ENCODE results near the gene ABHD14A.
"Not testable (repeated sequence)": the region's sequence is repeated elsewhere in the genome, so short reads cannot be mapped to it uniquely, and the experiment has no call there.

Gene ABHD14A

DNA sequence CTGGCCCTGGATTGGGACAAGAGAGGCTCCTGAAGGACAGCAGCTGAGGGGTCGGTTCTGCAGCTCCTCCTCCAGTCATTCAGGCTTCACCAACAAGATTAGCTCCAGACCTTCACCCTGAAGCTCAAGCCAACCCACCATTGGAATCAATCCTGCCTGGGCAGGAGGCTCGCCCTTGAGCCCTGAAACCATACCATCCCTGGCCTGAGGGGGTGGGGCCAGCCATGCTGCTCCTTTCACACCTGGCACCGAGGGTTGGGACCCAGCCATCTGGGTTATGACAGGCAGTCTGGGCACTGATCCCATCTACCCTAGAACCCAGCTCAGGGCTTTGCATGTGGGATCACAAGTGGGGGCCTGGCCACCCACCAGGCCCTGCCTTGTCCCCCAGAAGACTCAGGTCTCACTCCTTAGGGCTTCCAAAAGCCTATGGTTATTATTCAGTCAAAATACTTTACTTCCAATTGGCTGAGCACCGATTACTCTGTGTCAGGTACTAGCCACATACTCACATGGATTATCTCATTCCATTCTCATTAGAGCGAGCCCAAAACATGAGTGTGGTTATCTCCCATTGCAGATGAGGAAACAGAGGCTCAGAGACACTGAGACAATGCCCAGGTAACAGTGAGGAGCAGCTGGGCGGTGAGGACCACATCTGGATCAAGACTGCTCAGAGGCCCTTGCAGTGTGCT lies 4.1 kb upstream of the ABHD14A start:
- no peak for DNase-seq (ENCODE audit: low read depth in 2 of 2)

GRCh38 chr3:51971350-51971749 lies 3.5 kb upstream of the ABHD14A start:
- DNase-seq (ENCODE audit: low read depth in 2 of 2): no peak

DNA sequence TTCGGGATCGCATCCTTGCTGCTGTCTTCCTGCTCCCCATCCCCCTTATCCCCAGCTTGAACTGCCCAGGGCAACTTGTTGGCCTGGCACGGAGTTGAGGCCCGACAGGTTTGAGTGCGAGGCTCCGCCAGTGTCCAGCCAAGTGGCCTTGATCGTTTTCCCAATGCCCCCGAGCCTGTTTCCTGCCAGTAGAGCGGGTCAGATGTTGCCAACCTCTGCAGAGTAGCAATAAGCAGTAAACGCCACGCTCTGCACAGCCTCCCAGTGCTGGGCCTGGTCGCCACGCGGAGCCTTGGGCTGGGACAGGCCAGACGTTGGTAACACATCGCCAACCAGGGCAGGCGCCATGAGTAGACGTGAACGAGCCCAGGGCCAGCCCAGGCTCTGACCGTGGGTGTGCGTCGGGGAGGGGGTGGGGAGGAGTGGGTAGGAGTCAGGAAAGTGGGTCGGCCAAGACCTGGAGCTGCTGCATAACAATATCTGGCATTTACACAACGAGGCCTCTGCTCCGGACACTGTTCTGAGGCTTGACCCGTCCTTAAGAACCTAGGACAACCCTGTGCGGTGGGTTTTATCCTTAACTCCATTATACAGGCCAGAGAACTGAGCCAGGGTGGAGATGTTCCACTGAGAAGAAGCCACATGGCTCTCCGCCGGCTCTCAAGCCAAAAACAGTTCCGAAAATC lies 444 bp upstream of the ABHD14A start:
- DNase-seq (ENCODE audit: low read depth in 2 of 2): no peak

GRCh38 chr3:51975852-51976549 lies 1.1 kb downstream of the ABHD14A start:
- DNase-seq (ENCODE audit: low read depth in 2 of 2): no peak

DNA sequence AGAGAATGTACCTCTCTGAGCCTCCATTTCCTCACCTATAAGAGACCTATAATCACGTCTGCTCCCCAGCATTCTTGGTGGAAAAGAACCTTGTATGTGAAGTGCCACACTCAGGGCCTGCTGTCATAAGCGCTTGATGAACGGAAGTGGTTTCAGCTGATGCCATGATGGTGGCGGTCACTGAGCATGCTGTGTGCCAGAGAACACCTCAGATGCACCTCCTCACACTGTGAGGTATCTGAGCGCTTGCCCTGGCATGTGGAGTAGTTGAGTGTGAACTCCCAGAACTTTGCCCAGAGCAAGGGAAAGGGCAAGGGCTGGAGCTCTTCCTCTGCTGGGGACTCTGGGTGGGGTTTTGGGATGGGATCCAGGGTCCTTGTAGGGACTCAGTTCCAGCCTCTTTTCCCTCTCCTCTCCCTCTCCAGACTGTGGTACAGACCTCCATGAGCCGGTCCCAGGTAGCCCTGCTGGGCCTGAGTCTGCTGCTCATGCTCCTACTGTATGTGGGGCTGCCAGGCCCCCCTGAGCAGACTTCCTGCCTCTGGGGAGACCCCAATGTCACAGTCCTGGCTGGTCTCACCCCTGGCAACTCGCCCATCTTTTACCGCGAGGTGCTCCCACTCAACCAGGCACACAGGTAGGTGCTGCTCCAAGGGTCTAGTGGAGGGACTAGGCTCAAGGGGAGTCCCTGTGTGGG lies 2.7 kb downstream of the ABHD14A start:
- no peak for DNase-seq (ENCODE audit: low read depth in 2 of 2)

- no peak for DNase-seq (ENCODE audit: low read depth in 2 of 2)
Measured at GRCh38 chr3:51978143-51978502, 3.3 kb downstream of the ABHD14A start.

GRCh38 chr3:51980253-51980652 lies 5.4 kb downstream of the ABHD14A start:
- no peak for DNase-seq (ENCODE audit: low read depth in 2 of 2)

GRCh38 chr3:51982352-51982837 lies 7.5 kb downstream of the ABHD14A start:
- no peak for DNase-seq (ENCODE audit: low read depth in 2 of 2)

GRCh38 chr3:51982838-51983577 lies 8.1 kb downstream of the ABHD14A start, which contains the start of gene ACY1:
Gene ACY1 (plus strand): TSS chr3:51983535. CDS start chr3:51984065, 530 bp downstream.
- DNase-seq (ENCODE audit: low read depth in 2 of 2): peak; percentile 59 to 72

DNA sequence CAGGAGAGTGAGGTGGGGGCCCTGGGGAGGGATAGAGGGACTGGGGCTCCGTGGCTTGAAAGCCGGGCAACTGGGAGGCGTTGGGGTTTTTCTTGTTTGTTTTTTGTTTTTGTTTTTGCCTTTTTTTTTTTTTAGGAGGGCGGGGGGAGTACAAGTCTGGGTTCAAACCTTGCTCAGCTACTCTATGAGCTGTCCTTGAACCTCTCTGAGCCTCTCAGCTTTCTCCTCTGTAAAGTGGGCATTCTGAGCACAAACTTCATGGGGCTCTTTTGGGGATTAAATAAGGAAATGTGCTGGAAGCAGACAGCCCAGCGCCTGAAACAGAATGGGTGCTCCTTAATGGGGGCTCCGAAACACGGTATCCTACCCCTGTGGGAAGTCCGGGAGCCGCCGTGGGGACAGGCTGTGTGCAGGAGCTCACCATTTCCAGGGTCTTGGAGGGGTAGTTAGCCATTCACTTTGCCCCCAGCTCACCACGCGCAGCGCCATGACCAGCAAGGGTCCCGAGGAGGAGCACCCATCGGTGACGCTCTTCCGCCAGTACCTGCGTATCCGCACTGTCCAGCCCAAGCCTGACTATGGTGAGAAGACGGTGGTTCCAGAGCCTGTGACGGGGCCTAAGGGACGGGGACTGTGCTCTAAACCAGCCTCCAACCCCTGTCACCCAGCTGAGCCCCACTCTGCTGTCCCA lies 8.9 kb downstream of the ABHD14A start:
- DNase-seq (ENCODE audit: low read depth in 2 of 2): no peak

DNA sequence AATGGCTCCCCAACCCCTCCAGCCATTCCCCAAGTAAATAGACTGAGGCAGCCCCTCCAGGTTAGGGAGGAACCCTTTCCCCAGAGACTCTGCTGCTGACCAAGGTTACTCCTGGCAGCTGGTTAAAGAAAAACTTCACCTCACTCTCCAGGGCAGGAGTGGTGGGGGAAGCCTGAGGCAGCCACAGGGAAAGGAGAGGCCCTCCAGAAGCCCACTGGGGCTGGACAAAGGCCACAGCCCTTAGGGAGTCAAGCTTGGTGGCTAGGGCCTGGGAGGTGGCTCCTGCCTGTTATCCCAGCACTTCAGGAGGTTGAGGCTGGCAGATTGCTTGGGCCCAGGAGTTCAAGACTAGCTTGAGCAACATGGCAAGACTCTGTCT lies 9.4 kb downstream of the ABHD14A start:
- DNase-seq (ENCODE audit: low read depth in 2 of 2): no peak

DNA sequence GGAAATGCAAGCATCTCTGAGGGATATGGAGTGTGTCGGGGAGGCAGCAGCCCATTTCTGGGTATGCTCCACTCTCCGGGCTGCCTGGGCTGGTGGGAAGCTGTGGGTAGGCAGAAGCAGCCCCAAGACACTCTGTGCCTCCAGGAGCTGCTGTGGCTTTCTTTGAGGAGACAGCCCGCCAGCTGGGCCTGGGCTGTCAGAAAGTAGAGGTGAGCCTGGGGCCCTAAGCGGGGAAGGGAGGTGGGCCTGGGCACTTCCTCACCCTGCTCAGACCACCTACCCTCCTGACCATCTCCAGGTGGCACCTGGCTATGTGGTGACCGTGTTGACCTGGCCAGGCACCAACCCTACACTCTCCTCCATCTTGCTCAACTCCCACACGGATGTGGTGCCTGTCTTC lies 10.2 kb downstream of the ABHD14A start:
- no peak for DNase-seq (ENCODE audit: low read depth in 2 of 2)

- no peak for DNase-seq (ENCODE audit: low read depth in 2 of 2)
Measured at GRCh38 chr3:51986010-51986947, 11.4 kb downstream of the ABHD14A start.

- no peak for DNase-seq (ENCODE audit: low read depth in 2 of 2)
Measured at GRCh38 chr3:51987568-51987967, 12.7 kb downstream of the ABHD14A start.

- no peak for DNase-seq (ENCODE audit: low read depth in 2 of 2)
Measured at GRCh38 chr3:51988286-51989146, 13.7 kb downstream of the ABHD14A start.

DNA sequence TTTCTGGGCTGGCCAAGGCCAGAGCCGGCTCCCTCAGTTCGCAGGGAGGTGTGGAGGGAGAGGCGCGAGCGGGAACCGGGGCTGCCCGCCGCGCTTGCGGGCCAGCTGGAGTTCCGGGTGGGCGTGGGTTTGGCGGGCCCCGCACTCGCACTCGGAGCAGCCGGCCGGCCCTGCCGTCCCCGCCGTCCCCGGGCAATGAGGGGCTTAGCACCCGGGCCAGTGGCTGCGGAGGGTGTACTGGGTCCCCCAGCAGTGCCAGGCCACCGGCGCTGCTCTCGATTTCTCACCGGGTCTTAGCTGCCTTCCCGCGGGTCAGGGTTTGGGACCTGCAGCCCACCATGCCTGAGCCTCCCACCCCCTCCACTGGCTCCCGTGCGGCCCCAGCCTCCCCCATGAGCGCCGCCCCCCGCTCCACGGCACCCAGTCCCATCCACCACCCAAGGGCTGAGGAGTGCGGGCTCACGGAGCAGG lies 15.7 kb downstream of the ABHD14A start:
- DNase-seq (ENCODE audit: low read depth in 2 of 2): not testable (repeated sequence)

DNA sequence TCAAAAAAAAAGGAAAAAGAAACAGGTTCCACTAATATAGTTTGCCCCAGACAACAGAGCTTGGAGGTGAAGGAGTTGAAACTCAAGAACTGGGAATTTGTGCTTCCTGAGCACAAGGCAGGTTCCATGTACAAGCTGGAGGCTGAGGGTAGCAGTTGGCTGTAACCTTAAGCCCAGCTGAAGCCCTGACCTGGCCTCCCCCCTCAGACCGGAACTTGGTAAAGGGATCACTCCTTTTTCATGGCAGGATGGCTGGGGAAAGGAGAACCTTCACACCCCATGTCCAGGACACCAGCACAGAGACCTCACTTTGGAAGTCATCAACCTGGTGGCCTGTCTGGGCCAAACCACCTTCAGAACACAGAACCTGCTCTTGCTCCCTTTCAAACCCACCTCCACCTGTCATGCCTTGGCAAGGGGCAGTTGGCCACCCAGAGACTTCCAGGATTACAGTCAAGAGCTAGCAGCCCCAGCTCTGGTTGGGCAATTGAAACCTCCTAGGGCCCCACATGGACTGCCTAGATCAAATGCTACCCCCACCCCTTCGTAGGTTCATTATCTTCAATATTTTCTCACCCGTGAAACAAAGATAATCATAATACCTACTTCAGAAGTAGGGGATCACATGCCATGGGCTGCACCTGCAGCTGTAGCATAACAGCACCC lies 17.3 kb downstream of the ABHD14A start:
- DNase-seq (ENCODE audit: low read depth in 2 of 2): no peak

DNA sequence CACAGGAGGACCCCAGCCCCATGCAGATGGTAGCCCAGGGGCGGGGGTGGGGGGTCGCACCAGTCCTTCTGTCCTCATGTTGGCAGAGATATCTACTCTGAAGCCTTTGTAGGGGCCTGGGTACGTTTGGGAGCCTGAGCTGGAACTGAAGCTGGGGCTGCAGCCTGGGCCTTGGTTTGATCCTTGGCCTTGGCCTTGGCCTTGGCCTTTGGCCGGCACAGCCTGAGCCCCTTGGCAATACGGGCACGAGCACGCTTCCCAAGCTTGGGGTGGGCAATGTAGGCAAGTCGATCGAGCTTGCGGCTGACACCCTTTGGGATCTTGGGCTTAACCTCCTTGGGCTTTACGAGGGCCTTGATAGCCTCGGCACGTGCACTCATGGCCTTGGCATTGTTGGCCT lies 18.8 kb downstream of the ABHD14A start:
- not testable (repeated sequence) for DNase-seq (ENCODE audit: low read depth in 2 of 2)
